ENCODE results near the gene PKP2.

GRCh38 chr12:32821293-32821692 lies 75.3 kb downstream of the PKP2 start:
- TF ChIP-seq EZH2 (IDR thresholded peaks at IDR 0.05; ENCODE audit: low read length, missing control alignments): no peak
- no peak for TF ChIP-seq CTCF (conservative IDR thresholded peaks at IDR 0.05 in 1 of 2, IDR thresholded peaks at IDR 0.05 in 1 of 2; ENCODE audit: low read depth in 1 of 2, low read length in 2 of 2)

Measured in fibroblast of lung (primary cell).